ENCODE data around the gene TMIGD3.
"Not testable (repeated sequence)": the region's sequence is repeated elsewhere in the genome, so short reads cannot be mapped to it uniquely, and the experiment has no call there.

TMIGD3 gene

DNA sequence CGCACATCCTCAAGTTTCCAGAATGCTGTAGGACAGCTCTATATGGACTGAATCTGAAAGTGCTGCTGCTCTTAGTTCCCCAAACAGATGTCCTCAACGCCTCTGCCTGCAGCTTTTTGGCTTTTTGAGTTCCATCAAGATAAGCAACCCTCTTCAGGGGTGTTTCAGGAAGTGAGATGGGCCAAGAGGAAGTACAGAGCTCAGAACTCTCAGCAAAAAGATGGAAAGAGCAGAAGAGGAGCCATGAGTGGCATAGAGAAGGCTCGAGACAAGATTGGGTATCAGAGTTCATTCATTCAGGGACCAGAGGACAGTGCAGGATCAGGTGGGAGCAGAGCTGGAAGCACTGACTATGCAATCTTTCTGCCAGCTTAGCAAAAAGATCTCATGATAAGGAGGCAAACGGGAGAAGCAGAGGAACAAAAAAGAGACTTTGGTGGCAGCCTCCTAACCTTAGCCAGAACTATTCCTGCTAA lies at the start of gene TMIGD3, which contains the start of gene ADORA3:
TSS of gene TMIGD3 (minus strand) at position 49 of the 476 bp plus-strand sequence. CDS start 279 bp downstream, outside the sequence.
TSS of gene ADORA3 (minus strand) at position 49 of the 476 bp plus-strand sequence. CDS start 279 bp downstream, outside the sequence.
- DNase-seq (ENCODE audit: low read depth in 2 of 3, low spot score in 2 of 3): no peak

- DNase-seq (ENCODE audit: low read depth in 2 of 3, low spot score in 2 of 3): no peak
Measured at GRCh38 chr1:111553196-111553595, 49.8 kb upstream of the TMIGD3 start.

- no peak for DNase-seq (ENCODE audit: low read depth in 2 of 3, low spot score in 2 of 3)
Measured at GRCh38 chr1:111552587-111552986, 49.2 kb upstream of the TMIGD3 start.

DNA sequence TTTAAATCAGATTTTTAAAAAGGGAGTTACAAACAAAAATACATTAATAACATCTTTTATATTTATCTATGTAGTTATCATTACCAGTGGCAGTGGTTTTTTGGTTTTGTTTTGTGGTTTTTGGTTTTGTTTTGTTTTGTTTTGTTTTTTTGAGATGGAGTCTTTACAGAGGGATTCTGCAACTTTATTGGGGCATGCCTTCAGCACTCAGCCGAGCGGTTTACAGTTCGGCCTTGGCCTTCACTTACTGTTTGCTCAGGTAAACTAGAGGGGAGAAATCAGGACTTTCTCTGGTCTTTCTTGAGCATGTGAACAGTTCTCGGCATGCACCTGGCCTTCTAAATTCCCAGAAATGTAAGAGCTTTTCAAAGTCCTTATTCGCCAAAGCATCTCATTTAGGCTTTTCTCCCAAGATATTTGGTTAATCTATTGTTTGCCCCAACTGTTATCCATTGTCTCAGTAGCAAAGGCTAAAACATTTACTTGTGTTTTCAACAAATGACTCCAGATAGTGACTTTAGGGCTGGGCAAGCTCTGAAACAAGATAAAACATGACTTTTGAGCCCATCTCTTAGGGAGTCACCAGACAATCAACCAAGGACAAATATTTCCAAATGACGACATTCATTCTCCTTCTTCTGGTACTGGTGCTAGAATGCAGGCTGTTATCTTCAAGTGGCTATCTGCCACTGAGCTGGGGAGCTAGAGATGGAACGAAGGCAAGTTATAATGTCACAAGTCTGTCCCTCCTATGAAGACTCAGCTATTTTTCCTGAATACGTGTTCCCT lies 48.4 kb upstream of the TMIGD3 start:
- no peak for DNase-seq (ENCODE audit: low read depth in 2 of 3, low spot score in 2 of 3)

- not testable (repeated sequence) for DNase-seq (ENCODE audit: low read depth in 2 of 3, low spot score in 2 of 3)
Measured at GRCh38 chr1:111547786-111548185, 44.4 kb upstream of the TMIGD3 start.

- no peak for DNase-seq (ENCODE audit: low read depth in 2 of 3, low spot score in 2 of 3)
Measured at GRCh38 chr1:111542187-111542586, 38.8 kb upstream of the TMIGD3 start.

GRCh38 chr1:111541721-111542120 lies 38.3 kb upstream of the TMIGD3 start:
- no peak for DNase-seq (ENCODE audit: low read depth in 2 of 3, low spot score in 2 of 3)

DNA sequence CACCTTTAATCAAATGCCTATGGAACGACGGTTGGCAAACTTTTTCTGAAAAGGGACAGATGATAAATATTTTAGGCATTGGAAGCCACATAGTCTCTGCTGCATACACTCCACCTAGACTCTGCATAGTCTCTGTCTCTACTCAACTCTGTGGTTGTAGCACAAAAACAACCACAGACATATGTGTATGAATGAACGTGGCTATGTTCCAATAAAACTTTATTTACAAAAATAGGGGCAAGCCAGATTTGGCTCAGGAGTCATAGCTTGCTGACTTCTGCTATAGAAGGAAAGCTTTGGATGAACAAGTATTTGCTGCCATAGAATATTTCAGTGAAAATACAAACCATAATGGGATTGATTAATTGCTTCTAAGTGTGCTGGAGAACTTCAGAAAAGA lies 37.5 kb upstream of the TMIGD3 start:
- DNase-seq (ENCODE audit: low read depth in 2 of 3, low spot score in 2 of 3): no peak

DNA sequence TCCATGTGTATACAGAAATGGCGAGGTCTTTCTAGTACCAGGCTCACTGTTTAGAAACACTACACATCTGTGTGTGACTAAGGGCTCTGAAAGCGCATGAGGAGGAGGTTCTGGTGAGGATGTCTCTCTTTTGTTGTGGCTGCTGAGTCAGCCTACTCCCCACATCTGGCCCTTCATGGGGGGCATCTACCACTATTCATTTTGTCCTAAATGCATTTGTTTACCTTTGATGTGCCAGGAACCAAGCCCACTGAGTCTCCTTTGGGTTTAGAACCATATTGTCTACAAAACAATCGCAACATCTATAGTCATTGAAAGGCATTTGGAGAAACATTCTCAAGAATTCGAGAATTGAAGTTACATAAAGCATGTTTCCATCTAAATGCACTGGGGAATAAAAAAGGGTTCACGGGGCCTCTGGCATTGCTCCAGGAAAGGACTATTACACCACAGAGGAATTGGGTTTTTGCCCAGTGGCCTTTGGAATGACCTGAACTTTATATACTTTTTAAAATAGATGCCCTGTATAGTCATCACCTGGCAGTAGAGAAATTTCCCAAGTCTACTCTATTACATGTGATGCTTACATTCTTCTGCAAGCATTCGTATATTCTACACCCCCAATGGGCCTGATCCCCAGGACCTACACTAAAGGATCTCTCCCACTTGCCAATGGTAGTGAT lies 35.1 kb upstream of the TMIGD3 start:
- no peak for DNase-seq (ENCODE audit: low read depth in 2 of 3, low spot score in 2 of 3)

DNA sequence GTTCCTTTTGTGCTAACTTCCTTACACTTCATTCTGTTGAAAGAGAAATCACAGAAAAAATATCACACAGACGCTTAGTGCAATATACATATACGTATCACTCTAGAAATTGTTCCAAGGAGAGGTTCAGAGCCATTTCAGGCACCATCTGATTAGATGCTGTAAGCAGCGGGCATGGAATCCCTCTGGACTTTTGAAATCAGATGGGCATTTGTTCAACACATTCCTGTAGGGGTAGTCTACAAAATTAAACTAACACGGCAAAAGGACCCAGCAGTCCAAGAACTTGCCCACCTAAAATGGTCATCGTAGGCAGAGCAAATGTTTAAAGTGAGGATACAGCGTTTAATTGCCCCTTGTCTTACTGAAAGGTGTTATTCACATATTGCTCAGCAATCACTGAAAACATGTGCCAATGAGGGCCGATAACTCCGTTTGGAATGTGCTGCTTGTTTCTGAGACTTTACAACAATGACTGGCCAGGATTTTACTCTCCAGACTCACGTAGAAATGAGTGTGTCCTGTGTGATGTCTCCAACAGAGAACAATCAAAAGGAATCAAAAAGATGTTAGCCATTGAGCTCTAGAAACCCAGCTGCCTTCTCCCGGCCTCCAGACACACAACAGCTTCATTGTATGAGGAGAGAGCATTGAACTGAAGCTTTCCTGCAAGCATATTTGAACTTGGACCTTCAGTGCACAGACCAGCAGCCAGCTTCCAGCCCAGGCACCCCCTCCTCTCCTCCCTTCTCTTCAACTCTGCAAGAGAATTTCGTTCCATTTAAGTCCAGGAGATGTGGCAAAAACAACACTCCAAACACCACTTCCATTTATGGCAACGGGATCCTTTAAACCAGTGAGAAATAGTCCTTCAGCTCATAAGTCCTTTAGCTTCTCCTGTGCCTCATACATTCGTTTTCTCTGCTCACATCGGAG lies 32.1 kb upstream of the TMIGD3 start:
- DNase-seq (ENCODE audit: low read depth in 2 of 3, low spot score in 2 of 3): no peak

GRCh38 chr1:111520053-111520452 lies 16.6 kb upstream of the TMIGD3 start:
- no peak for DNase-seq (ENCODE audit: low read depth in 2 of 3, low spot score in 2 of 3)

- no peak for DNase-seq (ENCODE audit: low read depth in 2 of 3, low spot score in 2 of 3)
Measured at GRCh38 chr1:111517469-111518225, 14.2 kb upstream of the TMIGD3 start.

DNA sequence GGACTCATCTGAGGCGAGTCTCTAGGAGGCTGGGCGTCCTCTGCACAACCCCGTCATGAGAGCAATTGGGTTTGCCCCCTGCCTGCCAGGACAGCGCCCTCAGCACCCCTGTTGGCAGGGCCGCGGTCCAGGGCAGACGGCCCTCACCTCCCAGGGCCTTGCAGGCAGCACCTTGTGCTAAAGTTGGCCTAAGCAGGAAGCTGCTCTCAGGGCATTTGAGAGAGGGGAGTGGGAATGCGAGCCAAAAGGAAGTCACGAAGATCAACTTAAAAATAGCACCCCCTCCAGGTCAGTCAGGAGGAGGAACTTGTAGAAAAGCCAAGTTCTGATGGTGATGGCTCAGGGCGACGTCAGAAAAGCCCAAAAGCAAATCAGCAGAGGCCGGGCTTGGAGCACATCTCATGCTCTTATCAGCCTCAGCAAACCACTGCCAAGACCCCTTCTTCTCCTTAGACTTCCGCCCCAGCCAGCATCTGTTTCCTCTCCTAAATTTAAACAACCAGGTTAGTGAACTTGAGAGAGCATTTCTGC lies 12.6 kb upstream of the TMIGD3 start:
- DNase-seq (ENCODE audit: low read depth in 2 of 3, low spot score in 2 of 3): no peak

- DNase-seq (ENCODE audit: low read depth in 2 of 3, low spot score in 2 of 3): no peak
Measured at GRCh38 chr1:111515291-111516004, 12.0 kb upstream of the TMIGD3 start.

- no peak for DNase-seq (ENCODE audit: low read depth in 2 of 3, low spot score in 2 of 3)
Measured at GRCh38 chr1:111513410-111514020, 10.1 kb upstream of the TMIGD3 start.

DNA sequence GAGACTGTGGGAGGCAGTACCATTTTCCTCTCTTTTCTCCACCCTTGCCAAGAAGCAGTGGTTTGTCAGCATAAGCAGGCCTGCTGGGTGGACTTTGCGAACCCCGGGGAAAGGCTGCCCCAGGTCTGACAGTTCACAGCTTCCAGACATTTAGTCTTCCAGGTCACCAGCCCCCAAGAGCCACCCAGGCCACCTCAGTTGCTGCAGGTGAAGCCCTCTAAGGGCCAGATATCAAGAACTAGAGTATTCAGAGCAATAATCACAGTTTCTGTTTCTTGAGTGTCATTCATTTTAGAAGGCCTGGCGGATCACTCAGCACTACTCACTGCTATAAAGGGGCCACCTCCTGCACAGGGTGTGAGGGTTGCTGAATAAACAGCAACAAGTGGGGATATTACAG lies 9.5 kb upstream of the TMIGD3 start:
- DNase-seq (ENCODE audit: low read depth in 2 of 3, low spot score in 2 of 3): no peak

GRCh38 chr1:111512132-111512889 lies 8.9 kb upstream of the TMIGD3 start:
- no peak for DNase-seq (ENCODE audit: low read depth in 2 of 3, low spot score in 2 of 3)

- no peak for DNase-seq (ENCODE audit: low read depth in 2 of 3, low spot score in 2 of 3)
Measured at GRCh38 chr1:111511370-111511769, 7.9 kb upstream of the TMIGD3 start.

Data from activated CD8-positive, alpha-beta memory T cell treated with anti-CD3 and anti-CD28 coated beads for 48 hours (primary cell).